Retinal pigment epithelial cell (primary cell): ENCODE data around the gene ERCC6L2.
A peak's percentile ranks its signal among the peaks of the same experiment; 100 is the strongest.

ENCODE experiments used
- DNase-seq: peaks from one replicate; pipeline ENCODE4 v3.0.0-alpha.2; 2010; ENCODE audit warnings: low read depth
- H3K4me3 ChIP-seq: 2 replicates; pipeline ENCODE4 v1.5.1; 2011; ENCODE audit warnings: mild to moderate bottlenecking, low read length, control low read depth, moderate library complexity
- TF ChIP-seq, protein P1 (sequence below): conservative IDR thresholded peaks from 2 replicates; pipeline ENCODE4 v1.5.1; 2011; ENCODE audit warnings: low read depth, low read length, control low read depth, inconsistent platforms

The ERCC6L2 gene

DNA sequence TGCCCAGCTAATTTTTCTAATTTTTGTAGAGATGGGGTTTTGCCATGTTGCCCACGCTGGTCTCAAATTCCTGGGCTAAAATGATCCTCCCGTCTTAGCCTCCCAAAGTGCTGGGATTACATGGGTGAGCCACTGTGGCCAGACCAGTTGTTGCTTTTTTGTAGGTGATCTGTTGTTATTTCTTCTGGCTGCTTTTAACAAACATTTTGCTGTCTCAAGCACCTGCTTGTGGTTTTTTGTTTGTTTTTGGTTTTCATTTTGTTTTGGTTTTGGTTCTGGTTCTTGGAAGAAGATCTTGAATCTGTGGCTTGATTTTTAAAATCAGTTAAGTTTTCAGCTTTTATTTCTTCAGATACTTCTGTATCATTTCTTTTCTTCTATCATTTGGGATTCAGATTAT lies 21.1 kb downstream of the ERCC6L2 start:
- DNase-seq = no peak
- TF ChIP-seq, protein P1, sequence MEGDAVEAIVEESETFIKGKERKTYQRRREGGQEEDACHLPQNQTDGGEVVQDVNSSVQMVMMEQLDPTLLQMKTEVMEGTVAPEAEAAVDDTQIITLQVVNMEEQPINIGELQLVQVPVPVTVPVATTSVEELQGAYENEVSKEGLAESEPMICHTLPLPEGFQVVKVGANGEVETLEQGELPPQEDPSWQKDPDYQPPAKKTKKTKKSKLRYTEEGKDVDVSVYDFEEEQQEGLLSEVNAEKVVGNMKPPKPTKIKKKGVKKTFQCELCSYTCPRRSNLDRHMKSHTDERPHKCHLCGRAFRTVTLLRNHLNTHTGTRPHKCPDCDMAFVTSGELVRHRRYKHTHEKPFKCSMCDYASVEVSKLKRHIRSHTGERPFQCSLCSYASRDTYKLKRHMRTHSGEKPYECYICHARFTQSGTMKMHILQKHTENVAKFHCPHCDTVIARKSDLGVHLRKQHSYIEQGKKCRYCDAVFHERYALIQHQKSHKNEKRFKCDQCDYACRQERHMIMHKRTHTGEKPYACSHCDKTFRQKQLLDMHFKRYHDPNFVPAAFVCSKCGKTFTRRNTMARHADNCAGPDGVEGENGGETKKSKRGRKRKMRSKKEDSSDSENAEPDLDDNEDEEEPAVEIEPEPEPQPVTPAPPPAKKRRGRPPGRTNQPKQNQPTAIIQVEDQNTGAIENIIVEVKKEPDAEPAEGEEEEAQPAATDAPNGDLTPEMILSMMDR = no peak

DNA sequence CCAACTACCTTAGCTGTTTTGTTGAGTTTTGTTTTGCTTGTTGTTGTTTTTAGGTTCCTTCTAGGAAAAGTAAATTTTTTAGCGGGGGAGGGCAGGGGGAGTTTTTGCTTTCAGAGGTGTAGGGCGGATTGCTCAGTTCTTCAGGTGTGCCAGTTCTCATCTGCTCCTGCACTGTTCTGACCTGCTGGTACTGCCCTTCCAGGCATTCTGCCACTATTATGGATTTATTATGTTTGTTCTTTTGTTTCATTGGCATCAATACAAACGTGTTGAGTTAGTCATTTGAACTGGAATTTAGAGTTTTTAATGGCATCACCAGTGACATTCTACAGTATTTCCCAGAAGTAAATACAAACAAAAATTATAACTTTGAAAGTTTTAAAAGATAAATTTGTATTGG lies 26.0 kb downstream of the ERCC6L2 start:
- DNase-seq = no peak
- TF ChIP-seq, protein P1 = no peak
- H3K4me3 ChIP-seq = no peak overlapping the region

More for the DNA sequence above, 21.1 kb downstream of the ERCC6L2 start:
- H3K4me3 ChIP-seq = no peak overlapping the region

GRCh38 chr9:95903398-95903797 lies 27.9 kb downstream of the ERCC6L2 start:
- no peak overlapping the region for H3K4me3 ChIP-seq
- TF ChIP-seq, protein P1 = no peak
- no peak for DNase-seq

DNA sequence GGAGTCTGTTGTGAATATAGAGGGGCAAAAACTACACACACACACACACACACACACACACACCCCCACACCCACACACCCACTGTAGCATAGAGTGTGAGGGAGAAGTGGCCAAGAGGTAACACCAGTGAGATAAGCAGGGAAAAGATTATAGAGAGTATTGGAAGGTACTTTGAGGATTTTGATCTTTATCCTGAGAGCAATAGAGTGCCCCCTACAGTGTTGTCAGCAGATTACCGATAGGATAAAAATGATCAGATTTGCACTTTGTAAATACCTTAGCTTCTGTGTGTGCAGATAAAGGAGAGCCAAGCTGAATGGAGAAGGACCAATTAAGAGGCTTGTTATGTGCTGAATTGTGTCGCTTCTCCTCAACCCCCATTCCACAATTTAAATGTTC lies 32.3 kb downstream of the ERCC6L2 start:
- no peak for DNase-seq
- H3K4me3 ChIP-seq = no peak overlapping the region
- TF ChIP-seq, protein P1 = peak; percentile 36

DNA sequence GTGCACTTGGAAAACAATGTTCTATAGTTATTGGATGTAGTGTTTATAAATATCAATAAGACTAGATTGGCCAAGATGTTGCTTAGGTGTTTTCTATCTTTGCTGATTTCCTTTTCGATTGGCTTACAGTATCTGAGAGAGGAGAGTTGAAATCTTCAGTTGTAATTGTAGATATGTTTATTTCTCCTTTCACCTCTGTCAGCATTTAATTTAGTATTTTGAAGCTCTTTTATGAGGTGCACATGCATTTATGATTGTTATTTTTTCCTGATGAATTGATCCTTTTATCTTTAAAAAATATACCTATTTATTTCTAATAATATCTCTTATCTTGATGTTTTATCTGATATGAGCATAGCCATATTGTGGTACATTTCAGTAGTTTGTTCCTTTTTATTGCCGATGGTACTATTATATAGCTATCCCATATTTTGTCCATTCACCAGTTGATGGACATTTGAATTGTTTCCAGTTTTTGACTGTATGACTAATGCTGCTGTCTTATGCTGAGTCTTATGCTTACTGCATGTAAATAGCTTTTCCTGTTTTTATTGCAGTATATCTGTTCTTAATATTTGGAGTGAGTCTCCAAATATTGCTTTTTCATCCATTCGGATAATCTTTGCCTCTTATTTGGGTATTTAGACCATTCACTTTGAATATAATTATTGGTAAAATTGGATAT lies 34.7 kb downstream of the ERCC6L2 start:
- TF ChIP-seq, protein P1 = no peak
- DNase-seq = peak; percentile 4
- no peak overlapping the region for H3K4me3 ChIP-seq

GRCh38 chr9:95910770-95911340 lies 35.4 kb downstream of the ERCC6L2 start:
- no peak overlapping the region for H3K4me3 ChIP-seq
- TF ChIP-seq, protein P1 = no peak
- no peak for DNase-seq

GRCh38 chr9:95912773-95913172 lies 37.3 kb downstream of the ERCC6L2 start:
- H3K4me3 ChIP-seq = no peak overlapping the region
- DNase-seq = no peak
- TF ChIP-seq, protein P1 = no peak
